ENCODE measurements around the gene AKNA.

The AKNA gene

GRCh38 chr9:114372921-114373448 lies 14.8 kb downstream of the AKNA start:
- DNase-seq: no peak

DNA sequence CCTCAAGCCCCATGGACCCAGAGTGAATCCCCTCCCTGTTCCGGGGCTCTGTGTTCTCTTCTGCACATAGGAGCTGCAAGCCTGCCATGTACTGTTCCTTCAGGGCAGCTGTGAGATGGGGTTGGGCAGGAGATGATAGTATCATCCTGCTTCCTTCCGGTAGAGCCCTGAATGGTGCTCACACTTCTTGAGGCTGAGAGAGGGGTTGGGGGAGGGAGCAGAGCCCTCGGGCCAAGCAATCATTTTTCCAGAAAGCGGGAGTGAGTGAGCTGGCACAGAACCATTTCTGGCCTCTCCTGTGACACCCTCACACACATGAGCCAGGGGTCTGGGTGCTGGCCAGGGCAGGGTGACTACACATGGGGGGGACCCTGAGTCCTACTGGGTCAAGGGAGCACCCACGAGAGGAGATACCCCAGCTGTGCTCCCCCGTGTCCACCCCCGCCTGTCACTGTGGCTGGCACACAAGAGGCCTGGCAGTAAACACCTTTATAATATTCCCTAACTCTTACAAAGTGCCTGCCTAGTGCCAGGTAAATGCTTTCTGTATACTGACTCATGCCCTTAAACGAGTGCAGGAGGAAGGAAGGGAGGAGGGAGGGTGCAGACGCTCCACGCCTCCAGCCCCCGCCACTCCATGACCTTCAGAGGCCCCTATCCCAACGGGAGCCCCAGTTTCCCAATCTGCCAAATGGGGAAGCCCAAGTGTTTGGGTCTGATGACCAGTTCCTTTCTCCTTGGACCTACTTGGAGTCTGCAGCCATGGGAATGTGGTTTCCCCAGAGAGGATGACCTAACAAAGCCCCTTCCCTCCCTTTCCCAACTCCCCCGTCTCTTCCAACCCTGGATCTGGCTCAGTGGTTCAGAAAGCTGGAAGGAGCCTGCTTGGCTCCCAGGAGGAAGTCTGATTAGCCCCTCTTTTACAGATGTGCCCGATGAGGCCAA lies 15.5 kb downstream of the AKNA start:
- no peak for DNase-seq

GRCh38 chr9:114371343-114371944 lies 16.3 kb downstream of the AKNA start:
- no peak for DNase-seq

- no peak for DNase-seq
Observed at GRCh38 chr9:114370968-114371320, 16.8 kb downstream of the AKNA start.

DNA sequence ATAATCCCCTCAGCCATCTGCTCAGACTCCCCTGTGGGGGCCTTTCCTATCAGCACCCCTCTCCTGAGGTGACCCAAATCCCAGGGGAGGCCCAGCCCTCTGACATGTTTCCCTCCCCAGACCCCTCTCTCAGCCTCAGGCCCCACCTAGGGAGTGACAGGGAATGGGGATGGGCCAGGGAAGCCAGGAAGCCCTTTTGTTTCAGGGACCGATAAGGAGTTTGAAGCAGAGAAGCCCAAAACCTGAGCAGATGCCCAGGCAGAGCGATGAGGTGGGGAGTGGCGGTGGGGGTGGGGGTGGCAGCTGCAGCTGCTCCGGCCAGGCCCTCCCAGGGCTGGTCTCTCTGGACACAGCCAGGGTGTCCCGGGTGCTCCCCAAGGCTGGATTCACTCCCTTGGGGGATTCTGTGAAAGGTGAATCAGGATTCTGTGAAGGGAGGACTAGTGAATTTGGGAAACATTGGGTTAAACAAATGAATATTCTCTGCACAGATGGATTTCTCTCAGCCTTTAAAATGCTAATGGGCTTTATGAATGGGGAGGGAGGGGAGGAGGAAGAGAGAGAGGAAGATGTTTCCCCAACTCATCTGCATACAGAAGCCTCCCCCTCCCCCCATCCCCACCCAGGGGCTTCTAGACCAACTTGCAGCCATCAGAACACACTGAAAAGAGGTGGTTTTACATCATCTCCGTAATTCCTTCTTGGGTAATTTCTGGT lies 17.4 kb downstream of the AKNA start:
- DNase-seq: no peak

GRCh38 chr9:114369216-114370130 lies 18.3 kb downstream of the AKNA start:
- no peak for DNase-seq

GRCh38 chr9:114367772-114368569 lies 19.8 kb downstream of the AKNA start:
- DNase-seq: no peak

- DNase-seq: no peak
Observed at GRCh38 chr9:114367366-114367765, 20.4 kb downstream of the AKNA start.

DNA sequence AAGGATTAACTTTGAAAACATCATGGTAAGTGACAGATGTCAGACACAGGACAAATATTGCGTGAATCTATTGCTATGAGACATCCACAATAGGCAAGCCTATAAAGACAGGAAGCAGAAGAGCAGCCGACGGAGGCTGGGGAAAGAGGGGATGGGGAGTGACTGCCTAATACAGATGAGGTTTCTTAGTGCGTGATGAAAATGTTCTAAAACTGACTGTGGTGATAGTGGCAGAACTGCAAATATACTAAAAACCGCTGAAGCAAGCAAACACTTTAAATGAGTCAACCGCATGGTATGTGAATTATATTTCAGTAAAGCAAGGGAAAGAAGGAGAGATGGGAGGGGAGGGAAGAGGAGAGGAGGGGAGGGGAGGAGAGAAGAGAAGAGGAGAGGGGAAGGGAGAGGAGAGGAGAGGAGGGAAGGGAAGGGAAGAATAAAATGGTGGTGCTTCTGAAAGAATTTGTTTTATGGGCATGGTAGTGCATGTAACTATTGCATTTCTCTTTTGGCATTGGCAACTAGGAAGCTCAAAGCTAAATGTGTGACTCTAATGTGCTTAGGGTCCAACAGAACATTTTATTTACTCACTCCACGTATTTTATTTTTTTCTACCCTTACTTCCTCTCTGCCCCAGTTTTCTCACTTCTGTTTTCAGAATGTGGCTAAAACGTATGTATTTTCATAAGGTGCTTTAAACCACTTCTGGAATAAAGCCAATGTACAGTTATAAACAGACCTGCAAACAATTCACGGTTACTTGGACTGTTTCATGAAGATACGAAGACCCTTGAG lies 21.3 kb downstream of the AKNA start:
- no peak for DNase-seq

DNA sequence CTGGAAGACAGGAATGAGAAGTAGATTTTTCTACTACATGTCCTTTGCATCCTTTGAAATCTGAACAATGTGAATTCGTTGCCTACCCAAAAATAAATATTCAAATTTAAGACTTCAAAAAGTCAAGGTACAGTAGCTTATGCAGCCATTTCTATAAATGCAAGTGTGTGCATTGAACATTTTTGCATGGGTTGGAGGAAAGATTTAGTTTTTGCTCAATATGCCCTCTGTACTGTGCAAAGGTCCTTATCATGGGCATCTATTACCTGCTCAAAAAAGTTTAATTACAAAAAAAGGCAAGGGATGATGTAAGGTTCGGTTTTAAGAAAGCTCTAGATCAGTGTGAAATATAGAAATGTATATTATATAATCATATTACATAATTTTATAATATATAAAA lies 22.6 kb downstream of the AKNA start:
- DNase-seq: no peak

DNA sequence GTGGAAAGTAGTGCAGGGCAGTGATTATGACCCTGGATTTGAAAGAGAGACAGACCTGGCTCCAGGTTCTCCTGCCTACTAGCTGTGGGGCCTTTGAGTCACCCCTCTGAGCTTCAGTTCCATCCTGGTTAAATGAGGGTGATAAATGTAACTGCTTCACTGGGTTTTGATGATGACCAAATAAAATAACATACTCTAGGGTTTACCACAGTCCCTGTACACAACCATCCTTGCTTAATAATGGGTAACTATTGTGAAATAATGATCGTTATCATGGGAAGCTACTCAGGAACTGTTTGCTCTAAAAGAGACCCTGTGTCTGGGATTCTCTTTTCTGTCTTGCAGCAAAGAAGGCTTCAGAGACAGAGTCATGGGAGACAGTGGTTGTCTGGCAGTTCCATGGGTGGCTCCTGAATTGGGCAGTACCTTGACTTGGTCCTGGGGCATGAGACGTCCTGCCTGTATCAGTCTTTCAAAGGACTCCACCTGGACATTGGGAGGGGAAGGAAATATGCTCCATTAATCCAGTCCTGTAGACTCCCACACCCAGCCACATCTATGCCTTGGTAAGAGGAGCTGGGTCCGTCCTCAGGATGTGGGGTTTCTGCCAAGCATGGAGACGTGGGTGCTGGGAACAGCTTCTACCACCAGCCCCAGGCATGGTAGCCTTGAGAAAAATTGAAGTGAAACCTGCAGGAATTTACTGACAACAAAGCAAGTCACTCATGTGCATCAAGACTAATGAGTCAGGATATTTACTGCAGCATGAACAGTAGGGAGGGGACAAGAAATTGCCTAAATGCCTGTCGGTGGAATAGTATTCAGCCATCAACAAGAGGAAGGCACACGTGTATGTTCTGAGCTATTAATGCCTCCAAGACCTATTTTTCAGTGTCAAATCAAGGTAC lies 23.4 kb downstream of the AKNA start:
- DNase-seq: no peak

GRCh38 chr9:114363424-114363823 lies 24.4 kb downstream of the AKNA start:
- DNase-seq: no peak

DNA sequence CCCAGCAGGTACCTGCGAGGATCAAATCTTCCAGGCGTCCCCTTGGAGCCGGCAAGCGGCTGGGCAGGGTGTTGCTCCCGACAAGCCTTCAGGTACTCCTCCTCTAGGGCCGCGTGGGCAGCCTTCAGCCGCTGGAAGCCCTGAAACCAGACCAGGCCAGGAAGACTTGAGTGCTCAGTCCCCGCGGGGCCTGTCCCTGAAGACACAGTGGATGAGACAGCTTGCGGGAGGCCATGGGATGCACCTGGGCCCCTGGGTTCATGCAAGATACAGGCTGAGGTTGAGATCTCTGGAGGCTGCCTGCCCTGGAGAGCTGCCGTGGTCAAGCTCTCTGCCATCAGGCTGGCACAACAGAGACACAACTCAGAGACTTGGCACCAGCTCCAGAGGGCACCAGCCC lies 25.4 kb downstream of the AKNA start:
- DNase-seq: no peak

- DNase-seq: no peak
Observed at GRCh38 chr9:114361542-114361941, 26.2 kb downstream of the AKNA start.

- DNase-seq: no peak
Observed at GRCh38 chr9:114359801-114360200, 28.0 kb downstream of the AKNA start.

- no peak for DNase-seq
Observed at GRCh38 chr9:114357911-114358328, 29.9 kb downstream of the AKNA start.

GRCh38 chr9:114357360-114357759 lies 30.4 kb downstream of the AKNA start:
- no peak for DNase-seq

- DNase-seq: no peak
Observed at GRCh38 chr9:114356792-114357191, 31.0 kb downstream of the AKNA start.

GRCh38 chr9:114355821-114356220 lies 32.0 kb downstream of the AKNA start:
- DNase-seq: no peak

DNA sequence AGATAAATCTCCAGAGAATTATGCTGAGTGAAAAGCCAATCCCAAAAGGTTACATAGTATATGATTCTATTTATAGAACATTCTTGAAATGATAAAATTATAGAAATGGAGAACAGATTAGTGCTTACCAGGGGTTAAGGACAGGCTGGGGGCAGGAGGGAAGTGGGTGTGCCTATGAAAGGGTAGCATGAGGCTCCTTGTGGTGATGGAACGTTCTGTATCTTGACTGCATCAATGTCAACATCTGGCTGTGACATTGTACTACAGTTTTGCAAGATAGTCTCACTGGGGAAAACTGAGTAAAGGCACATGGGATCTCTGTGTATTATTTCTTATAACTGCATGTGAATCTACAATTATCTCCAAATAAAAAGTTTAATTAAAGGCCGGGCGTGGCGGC lies 35.9 kb downstream of the AKNA start:
- DNase-seq: no peak

Data from NCI-H510A (cell line).